ENCODE measurements around the gene DNPEP. TPM values are rescaled to one million over a fixed set of nuclear protein-coding genes. Genes with fewer than 3 reads are reported as not detected.

DNPEP gene
- total RNA-seq, 1 donor from 2014 or later: 93.4 TPM

DNA sequence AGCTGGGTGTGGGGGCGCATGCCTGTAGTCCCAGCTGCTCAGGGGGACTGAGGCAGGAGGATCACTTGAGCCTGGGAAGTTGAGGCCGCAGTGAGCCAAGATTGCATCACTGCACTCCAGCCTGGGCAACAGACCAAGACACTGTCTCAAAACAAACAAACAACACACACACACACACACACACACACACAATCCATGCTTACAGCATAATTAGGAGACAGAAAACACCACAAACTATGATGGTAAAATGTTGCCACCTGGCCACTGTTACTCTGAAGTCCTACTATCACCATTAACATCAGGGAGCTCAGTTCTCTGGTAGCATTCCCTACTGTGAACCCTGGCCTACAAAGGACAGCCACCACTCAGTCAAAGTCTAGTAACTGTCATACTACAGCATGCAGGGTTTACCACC is 18.3 kb downstream of the DNPEP start:
- Mint-ChIP-seq H3K4me1 (no peaks in the 10 kb centered on the region), H3K27ac (no peak overlapping the region), H3K27me3 (no peaks in the 10 kb centered on the region), H3K9me3 (no peaks in the 10 kb centered on the region), H3K4me3 (no peak overlapping the region), H3K36me3 (ENCODE audit: low read depth) (peaks cover 19% of the 10 kb centered on the region)
- DNase-seq: no peak
- TF ChIP-seq, protein P1, sequence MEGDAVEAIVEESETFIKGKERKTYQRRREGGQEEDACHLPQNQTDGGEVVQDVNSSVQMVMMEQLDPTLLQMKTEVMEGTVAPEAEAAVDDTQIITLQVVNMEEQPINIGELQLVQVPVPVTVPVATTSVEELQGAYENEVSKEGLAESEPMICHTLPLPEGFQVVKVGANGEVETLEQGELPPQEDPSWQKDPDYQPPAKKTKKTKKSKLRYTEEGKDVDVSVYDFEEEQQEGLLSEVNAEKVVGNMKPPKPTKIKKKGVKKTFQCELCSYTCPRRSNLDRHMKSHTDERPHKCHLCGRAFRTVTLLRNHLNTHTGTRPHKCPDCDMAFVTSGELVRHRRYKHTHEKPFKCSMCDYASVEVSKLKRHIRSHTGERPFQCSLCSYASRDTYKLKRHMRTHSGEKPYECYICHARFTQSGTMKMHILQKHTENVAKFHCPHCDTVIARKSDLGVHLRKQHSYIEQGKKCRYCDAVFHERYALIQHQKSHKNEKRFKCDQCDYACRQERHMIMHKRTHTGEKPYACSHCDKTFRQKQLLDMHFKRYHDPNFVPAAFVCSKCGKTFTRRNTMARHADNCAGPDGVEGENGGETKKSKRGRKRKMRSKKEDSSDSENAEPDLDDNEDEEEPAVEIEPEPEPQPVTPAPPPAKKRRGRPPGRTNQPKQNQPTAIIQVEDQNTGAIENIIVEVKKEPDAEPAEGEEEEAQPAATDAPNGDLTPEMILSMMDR (IDR thresholded peaks at IDR 0.05): no peak
- POLR2A ChIA-PET: interaction anchor here (0.6 kb wide), 1 partner anchor 556 kb away, joined by 3 read pairs; no protein-coding TSS in a partner anchor
- CTCF ChIA-PET: interaction anchor here (1.4 kb wide), 1 partner anchor 18 kb away, joined by 3 read pairs; no protein-coding TSS in a partner anchor
- no peak for ATAC-seq (ENCODE audit: low read depth)
- intact Hi-C loops (cut with micrococcal nuclease): no loop called here

DNA sequence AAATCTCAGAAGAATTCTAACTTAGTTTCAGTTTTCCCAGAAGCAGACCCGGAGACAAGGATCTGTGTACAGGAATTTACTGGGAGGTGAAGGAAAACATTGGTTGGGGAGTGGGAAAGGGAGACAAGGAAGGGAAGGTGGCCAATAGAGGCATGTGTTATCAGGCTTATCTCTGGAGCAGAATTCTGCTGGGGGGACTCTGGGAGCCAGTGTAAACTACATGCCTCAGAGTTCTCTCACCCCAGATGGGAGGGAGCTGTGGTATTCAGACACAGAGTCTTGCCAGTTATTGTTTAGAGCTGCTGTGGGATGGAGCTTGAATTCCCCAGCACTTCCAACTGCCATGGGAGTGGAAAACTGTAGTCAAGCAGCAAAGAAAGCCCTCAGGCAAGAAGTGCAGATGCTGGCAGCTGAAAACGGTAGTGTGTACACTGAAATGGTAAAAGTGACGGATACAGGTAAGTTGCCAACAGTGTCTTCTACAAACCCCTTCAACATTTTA is 19.0 kb downstream of the DNPEP start:
- ChIA-PET POLR2A (no interaction called here), CTCF (interaction anchor here (1.4 kb wide), 1 partner anchor 17 kb away, joined by 3 read pairs; no protein-coding TSS in a partner anchor)
- H3K9me3 Mint-ChIP-seq: no peaks in the 10 kb centered on the region
- DNase-seq (no peak), ATAC-seq (ENCODE audit: low read depth) (no peak)
- H3K36me3 Mint-ChIP-seq (ENCODE audit: low read depth): peaks cover 12% of the 10 kb centered on the region
- no peak overlapping the region for H3K4me3 Mint-ChIP-seq
- no peaks in the 10 kb centered on the region for H3K27me3 Mint-ChIP-seq
- H3K4me1 Mint-ChIP-seq: no peaks in the 10 kb centered on the region
- TF ChIP-seq, protein P1 (IDR thresholded peaks at IDR 0.05): no peak
- intact Hi-C loops (cut with micrococcal nuclease): no loop called here
- no peak overlapping the region for H3K27ac Mint-ChIP-seq

DNA sequence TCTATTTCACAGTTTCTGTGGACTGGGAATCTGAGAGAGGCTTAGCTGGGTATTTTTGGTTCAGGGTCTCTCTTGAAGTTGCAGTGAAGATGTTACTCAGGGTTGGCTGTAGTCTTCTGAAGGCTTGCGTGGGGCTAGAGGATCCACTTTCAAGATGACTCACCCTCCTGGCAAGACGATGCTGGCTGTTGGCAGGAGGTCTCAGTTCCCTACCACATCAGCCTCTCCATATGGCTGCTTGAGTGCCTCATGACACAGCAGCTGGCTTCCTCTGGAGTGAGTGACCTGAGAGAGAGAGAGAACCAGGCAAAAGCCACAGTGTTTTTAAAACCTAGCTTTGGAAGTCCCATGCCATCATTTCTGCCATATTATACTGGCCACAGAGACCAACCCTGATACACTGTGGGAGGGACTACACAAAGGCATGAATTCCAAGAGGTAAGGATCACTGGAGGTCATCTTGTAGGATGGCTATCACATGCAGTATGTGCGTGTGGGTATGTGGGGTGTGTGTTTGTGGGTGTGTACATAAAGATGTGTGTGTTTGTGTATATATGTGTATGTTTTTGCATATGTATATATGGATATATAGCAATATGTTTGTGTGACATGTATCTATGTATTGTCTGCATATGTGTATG is 25.1 kb downstream of the DNPEP start:
- TF ChIP-seq, protein P1 (IDR thresholded peaks at IDR 0.05): no peak
- ChIA-PET CTCF (no interaction called here), POLR2A (no interaction called here)
- Mint-ChIP-seq H3K4me3 (no peak overlapping the region), H3K9me3 (no peaks in the 10 kb centered on the region), H3K36me3 (ENCODE audit: low read depth) (peaks cover 6% of the 10 kb centered on the region), H3K4me1 (no peaks in the 10 kb centered on the region), H3K27me3 (peaks cover 9% of the 10 kb centered on the region), H3K27ac (no peak overlapping the region)
- ATAC-seq (ENCODE audit: low read depth) (no peak), DNase-seq (no peak)
- intact Hi-C loops (cut with micrococcal nuclease): no loop called here

DNA sequence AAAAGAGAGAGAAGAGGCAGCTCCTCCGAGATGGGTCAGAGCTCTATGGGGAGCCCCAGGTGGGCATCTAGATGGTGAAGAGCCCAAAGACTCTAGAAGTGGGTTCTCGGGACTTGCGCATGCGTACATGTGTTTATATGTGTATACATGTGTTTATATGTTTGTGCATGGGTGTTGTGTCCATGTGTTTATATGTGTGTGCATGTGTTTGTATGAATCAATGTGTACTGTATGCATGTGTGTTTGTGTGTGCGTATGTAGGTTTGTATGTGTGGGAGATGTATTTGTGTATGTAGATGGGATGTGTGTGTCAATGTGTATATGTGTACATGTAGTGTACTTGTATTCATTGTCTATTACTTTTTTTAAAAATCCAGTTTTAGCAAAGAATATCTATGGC is 25.6 kb downstream of the DNPEP start:
- H3K27ac Mint-ChIP-seq: no peak overlapping the region
- no peaks in the 10 kb centered on the region for H3K9me3 Mint-ChIP-seq
- CTCF ChIA-PET: no interaction called here
- H3K36me3 Mint-ChIP-seq (ENCODE audit: low read depth): peaks cover 6% of the 10 kb centered on the region
- intact Hi-C loops (cut with micrococcal nuclease): no loop called here
- H3K27me3 Mint-ChIP-seq: peaks cover 9% of the 10 kb centered on the region
- H3K4me3 Mint-ChIP-seq: no peak overlapping the region
- H3K4me1 Mint-ChIP-seq: no peaks in the 10 kb centered on the region
- ATAC-seq (ENCODE audit: low read depth) (no peak), DNase-seq (no peak)
- TF ChIP-seq, protein P1 (IDR thresholded peaks at IDR 0.05): no peak
- POLR2A ChIA-PET: no interaction called here

DNA sequence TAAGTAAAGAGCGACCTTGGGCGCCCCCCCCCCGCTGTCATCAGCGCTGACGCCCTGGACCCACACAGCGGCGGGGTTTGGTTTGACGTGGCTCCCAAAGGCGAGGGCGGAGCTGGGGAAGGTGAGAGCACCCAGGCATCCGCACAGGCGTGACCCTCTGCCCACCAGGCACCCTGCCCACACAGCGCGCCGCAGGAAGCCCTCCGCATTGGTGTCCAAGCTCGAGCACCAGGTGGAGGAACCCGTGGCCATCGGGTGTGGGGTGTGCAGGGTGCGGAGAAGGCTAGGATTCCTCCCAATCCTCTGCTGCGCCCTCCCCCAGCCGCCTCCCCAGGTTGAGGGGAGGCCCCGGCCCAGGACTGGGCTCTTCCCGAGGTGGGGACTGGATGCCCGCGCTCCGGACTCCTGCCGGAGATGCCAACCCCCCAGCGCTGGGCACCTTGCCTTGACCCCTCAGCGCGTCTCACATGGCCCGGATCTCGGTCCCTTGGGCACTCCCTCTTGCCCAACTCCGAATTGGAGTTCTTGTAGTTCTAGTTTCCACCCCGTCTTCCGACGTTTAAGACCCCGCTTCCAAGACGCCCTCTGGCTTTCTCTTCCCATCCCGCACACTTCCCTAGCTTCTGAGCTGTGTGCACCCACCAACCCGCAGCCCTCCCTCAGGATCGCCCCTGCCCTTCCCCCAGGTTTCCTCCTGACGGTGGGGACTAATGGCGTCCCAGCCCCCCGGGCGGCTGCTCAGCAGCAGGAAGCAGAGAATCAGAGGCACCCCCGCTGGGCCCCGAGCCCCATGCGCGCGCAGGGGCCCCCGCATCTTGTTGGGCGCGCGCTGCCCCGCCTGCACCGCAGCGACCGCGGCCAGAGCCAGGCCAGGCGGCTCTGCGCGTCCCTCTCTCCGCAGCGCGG is 29.3 kb downstream of the DNPEP start:
- H3K4me1 Mint-ChIP-seq: no peaks in the 10 kb centered on the region
- no peak overlapping the region for H3K4me3 Mint-ChIP-seq
- no peaks in the 10 kb centered on the region for H3K9me3 Mint-ChIP-seq

More for the DNA sequence above, 29.3 kb downstream of the DNPEP start:
- ChIA-PET POLR2A (no interaction called here), CTCF (no interaction called here)
- ATAC-seq (ENCODE audit: low read depth): no peak
- H3K27me3 Mint-ChIP-seq: peaks cover 35% of the 10 kb centered on the region
- TF ChIP-seq, protein P1 (IDR thresholded peaks at IDR 0.05): no peak
- no peak overlapping the region for H3K27ac Mint-ChIP-seq
- DNase-seq: no peak
- intact Hi-C loops (cut with micrococcal nuclease): no loop called here
- peaks cover 6% of the 10 kb centered on the region for H3K36me3 Mint-ChIP-seq (ENCODE audit: low read depth)

All from activated B cell treated with CpG ODN at 0.5 μM for 24 hours (primary cell).